GM19397 (cell line): Measurements from ENCODE around the gene ME3.

Source experiments
- ATAC-seq: cut with Tn5 transposase; IDR thresholded peaks from one replicate; pipeline ENCODE4 v1.9.1; 2021; ENCODE audit warnings: mild to moderate bottlenecking, moderate library complexity; ENCODE audit not compliant: unreplicated experiment

Gene ME3

DNA sequence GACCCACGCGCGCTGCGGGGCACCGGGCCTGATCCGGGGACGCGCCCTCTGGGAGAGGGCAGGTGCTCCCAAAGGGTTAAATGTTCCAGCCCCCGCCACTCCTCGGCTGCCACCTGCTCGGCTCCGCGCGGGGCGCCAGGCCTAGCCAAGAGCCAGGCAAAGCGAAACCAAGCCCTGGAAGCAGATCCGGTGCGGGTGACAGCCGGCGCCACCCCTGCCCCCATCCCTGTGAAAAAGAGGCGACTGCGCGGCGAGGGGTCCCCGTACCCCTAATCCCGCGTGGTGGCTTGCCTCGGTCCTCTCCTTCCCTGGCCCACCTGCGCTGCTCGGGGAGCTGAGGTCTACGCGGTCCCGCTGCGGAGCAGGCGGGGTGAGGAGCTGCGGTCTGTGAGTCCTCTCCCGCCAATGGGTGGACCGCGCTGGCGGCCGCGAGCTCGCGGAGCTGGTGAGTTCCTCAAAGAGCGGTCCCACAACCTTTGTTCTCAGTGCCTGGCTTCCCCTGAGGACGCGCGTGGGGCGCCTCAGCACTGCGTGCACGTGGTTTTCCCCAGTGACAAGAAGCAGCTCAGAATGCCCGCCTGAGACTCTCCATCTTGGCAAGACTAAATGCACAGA, at the start of gene ME3:
ME3 (minus strand) TSS at position 610 of the 615 bp plus-strand sequence.
- ATAC-seq: peak; percentile 53

DNA sequence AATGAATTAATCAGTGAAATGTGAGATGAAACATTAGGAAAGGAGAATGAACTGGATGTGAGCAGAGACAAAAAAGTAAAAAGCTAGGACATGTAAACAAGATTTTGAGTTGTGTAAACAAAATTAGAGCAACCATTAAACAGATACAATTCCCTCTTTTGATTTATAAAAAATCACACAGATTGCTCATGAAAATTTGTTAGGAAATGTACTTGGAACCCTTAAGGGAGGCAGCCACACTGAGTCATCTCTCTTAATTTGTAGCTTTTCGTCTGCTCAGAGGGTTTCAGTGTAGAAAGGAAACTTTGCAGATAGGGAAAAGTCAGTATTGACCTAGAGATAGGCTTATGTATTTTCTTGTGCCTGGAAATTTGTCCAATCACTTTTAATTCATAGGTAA, 49.6 kb upstream of the ME3 start:
- ATAC-seq: no peak

- no peak for ATAC-seq
These were observed 48.1 kb upstream of the ME3 start for GRCh38 chr11:86720546-86720945.

GRCh38 chr11:86719781-86720463, 47.5 kb upstream of the ME3 start:
- no peak for ATAC-seq

- no peak for ATAC-seq
These were observed 46.6 kb upstream of the ME3 start for GRCh38 chr11:86718999-86719398.

GRCh38 chr11:86718521-86718920, 46.1 kb upstream of the ME3 start:
- no peak for ATAC-seq

DNA sequence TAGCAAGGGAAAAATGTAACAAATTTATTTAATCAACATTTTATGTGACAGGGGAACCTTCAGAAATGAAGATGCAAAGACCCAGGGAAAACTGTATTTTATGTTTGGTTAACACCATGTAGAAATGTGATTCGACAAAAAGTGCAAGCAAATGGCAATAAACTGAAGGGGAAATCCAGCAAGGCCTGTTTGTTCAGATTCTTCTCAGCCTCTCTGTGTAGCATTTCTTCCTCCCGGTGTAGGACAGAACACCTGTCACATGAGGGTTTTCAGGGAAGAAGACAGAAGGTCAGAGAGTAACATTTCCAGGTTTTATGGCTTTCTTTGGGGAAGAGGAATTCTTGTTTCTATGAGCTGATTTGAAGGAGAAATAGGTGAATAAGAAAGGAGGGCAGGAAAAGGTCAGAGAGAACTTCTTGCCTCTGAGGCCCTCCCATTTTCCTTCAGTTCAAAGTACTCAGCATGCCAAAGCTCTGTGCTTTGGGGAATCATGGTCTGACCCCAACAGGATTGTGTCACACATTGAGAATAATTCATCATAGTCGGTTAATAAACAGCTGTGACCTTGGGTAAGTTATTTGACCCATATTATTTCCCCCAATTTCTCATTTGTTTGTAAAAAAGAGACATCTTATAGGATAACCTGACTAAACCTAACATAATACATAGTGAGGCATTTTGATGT, 45.5 kb upstream of the ME3 start:
- ATAC-seq: no peak

DNA sequence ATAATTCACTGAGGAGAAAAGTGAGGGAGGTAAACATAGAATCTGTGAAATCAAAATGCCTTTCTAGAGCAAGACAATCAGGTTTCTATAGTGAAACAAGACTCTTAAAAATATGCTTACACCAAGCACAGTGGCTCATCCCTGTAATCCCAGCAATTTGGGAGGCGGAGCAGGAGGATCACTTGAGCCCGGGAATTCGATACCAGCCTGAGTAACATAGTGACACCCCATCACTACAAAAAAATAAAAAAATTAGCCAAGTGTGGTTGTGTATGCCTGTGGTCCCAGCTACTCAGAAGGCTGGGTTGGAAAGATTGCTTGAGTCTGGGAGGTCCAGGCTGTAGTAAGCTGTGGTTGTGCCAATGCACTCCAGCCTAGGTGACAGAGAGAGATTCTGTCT, 43.2 kb upstream of the ME3 start:
- ATAC-seq: no peak

DNA sequence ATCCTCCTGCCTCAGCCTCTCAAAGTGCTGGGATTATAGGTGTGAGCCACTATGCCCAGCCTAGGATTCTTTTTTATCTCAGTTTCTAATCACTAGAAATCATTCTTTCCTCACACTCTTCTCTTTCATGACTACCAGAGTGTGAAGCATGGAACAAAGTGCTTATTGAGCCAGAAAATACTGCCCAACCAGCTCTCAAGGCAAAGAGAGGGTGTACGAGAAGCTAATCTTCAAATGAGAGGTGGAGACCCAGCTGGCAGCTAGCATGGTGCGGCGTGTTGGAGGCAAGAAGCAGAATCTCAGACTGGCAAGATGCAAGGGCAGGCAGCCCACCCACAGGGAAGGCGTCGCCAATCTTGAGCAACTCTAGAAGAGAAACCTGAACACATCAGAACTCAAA, 41.1 kb upstream of the ME3 start:
- ATAC-seq: no peak

GRCh38 chr11:86710936-86711335, 38.5 kb upstream of the ME3 start:
- ATAC-seq: no peak

- ATAC-seq: no peak
These were observed 36.3 kb upstream of the ME3 start for GRCh38 chr11:86708669-86709068.

- no peak for ATAC-seq
These were observed 34.1 kb upstream of the ME3 start for GRCh38 chr11:86706338-86707131.

GRCh38 chr11:86704710-86705109, 32.3 kb upstream of the ME3 start:
- no peak for ATAC-seq

GRCh38 chr11:86703987-86704386, 31.6 kb upstream of the ME3 start:
- ATAC-seq: no peak

DNA sequence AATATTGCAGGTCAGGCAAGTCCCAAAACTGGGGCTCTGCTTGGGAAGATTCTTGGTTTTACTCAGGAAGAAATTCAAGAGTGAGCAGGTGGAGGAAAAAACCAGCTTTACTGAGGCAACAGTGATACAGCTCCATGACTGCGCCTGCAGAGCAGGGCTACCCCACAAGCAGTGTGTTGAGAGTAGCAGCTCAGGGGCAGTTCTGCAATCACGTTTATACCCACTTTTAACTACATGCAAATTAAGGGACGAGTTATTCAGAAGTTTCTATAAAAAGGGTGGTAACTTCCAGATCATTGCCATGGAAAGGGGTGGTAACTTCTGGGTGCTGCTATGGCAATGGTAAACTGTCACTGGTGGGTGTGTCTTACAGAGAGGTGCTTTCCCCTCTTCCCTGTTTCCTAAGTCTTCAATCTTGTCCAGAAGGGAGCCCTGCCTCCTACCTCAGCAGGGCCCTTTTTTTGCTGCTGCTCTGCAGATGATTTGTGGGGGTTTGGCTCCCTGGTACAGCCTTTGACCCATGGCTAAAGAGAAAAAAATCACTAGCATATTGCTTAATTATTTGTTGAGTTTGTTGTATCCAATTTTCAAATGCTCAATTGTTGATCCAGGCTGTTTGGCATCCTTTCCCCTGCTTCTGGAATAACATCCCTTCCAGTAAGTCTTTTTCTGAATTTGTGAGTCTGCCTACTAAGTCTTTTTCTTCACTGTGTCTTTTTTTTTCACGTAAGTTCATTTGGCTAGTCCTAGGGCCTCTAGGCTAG, 30.0 kb upstream of the ME3 start:
- ATAC-seq: no peak

DNA sequence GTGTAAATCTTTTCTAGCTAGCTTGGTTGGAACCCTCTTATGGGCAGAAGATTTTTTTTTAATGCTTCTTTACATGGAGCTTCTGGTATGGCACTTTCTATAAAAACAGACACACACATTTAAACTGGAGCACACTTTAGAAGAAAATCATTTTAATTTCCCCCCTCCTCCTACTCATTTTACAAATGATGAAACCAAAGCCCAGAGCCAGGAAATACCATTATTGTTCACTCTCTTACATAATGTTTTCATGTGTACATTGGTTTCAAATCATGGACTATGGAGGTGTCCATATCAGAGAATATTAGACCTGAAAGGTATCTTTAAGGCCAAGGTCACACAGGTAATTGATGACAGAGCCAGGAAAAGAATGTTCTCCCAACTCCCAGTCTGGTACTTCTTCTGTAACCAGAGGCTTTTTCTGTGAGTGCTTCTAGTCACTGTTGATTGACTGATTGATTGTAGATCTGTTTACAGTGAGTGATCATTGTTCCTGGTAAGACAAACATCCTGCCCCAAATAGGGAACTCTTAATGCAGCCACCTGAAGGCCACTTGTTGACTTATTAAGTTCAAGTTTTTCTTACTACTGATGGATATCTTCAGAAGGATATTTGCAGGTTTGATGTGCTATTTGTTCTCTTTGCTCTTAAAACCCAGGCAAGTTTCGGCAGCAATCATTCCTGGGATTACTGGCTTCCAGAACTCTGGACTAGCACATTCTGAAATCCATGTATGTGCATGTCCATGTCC, 26.8 kb upstream of the ME3 start:
- ATAC-seq: no peak

- ATAC-seq: no peak
These were observed 26.2 kb upstream of the ME3 start for GRCh38 chr11:86698639-86699038.

GRCh38 chr11:86696451-86696850, 24.0 kb upstream of the ME3 start:
- no peak for ATAC-seq

- no peak for ATAC-seq
These were observed 23.6 kb upstream of the ME3 start for GRCh38 chr11:86696004-86696403.

GRCh38 chr11:86695373-86695772, 23.0 kb upstream of the ME3 start:
- no peak for ATAC-seq
